ENCODE measurements around the gene CDK5. TPM values are rescaled to one million over a fixed set of nuclear protein-coding genes. Genes with fewer than 3 reads are reported as not detected.
A peak's percentile ranks its signal among the peaks of the same experiment; 100 is the strongest.

CDK5 gene
- total RNA-seq, 1 experiment from 2014 or later: 19.8 TPM

GRCh38 chr7:151064454-151064853 lies 6.8 kb upstream of the CDK5 start:
- CTCF ChIA-PET: no interaction called here
- intact Hi-C loops (cut with micrococcal nuclease): no loop called here
- Histone ChIP-seq H3K79me2 (ENCODE audit: insufficient read depth, low read length) (peaks cover 79% of the 10 kb centered on the region), H3K9me3 (ENCODE audit: control insufficient read depth in 1 of 2, insufficient read depth in 1 of 2, low read depth in 1 of 2, low read length in 2 of 2) (no peaks in the 10 kb centered on the region), H3K27me3 (ENCODE audit: insufficient read depth, low read length) (no peaks in the 10 kb centered on the region), H3K9me2 (ENCODE audit: insufficient read depth) (no peaks in the 10 kb centered on the region), H2AFZ (ENCODE audit: low read depth, low read length, poor library complexity, severe bottlenecking) (no peak overlapping the region), H3K27ac (ENCODE audit: low read depth, low read length) (no peak overlapping the region), H3K4me1 (ENCODE audit: control insufficient read depth in 1 of 2, insufficient read depth in 2 of 2, low read length in 2 of 2) (peaks cover 15 to 32% of the 10 kb centered on the region in 2 experiments), H3K9ac (ENCODE audit: low read length) (no peak overlapping the region), H3K4me3 (replicated peaks in 1 of 2; ENCODE audit: low read depth in 1 of 2, low read length in 2 of 2) (no peak overlapping the region), H4K20me1 (ENCODE audit: insufficient read depth) (no peaks in the 10 kb centered on the region), H3K4me2 (ENCODE audit: low read length) (no peak overlapping the region), H3K36me3 (ENCODE audit: control insufficient read depth in 1 of 2, insufficient read depth in 2 of 2, low read length in 2 of 2) (peaks cover 30 to 34% of the 10 kb centered on the region in 2 experiments)
- RAD21 ChIA-PET (ENCODE audit: low non-redundant PET in 1 of 2, low total read pairs in 2 of 2, uncharacterized antibody in 2 of 2, unreplicated experiment in 2 of 2): no interaction called here
- TF ChIP-seq ZFX (IDR thresholded peaks at IDR 0.05): no peak
- no peak for TF ChIP-seq YY1 (IDR thresholded peaks at IDR 0.05; ENCODE audit: extremely low read depth, insufficient replicate concordance, low read depth, low read length)
- TF ChIP-seq MAX (IDR thresholded peaks at IDR 0.05): no peak
- TF ChIP-seq ZBTB33 (IDR thresholded peaks at IDR 0.05; ENCODE audit: extremely low read depth, insufficient replicate concordance, low read length): no peak
- no peak for TF ChIP-seq SRF (IDR thresholded peaks at IDR 0.05; ENCODE audit: low read depth)
- BruUV-seq (replicated peaks): no TSS peak
- ATAC-seq: no peak
- DNase-seq (ENCODE audit: low read depth, low spot score): no peak
- POLR2A ChIA-PET: no interaction called here

GRCh38 chr7:151063212-151063561 lies 5.5 kb upstream of the CDK5 start:
- Histone ChIP-seq H3K9me3 (ENCODE audit: control insufficient read depth in 1 of 2, insufficient read depth in 1 of 2, low read depth in 1 of 2, low read length in 2 of 2) (no peaks in the 10 kb centered on the region), H3K27me3 (ENCODE audit: insufficient read depth, low read length) (no peaks in the 10 kb centered on the region), H3K4me2 (ENCODE audit: low read length) (peak overlapping the region; percentile 95), H3K79me2 (ENCODE audit: insufficient read depth, low read length) (peaks cover 72% of the 10 kb centered on the region), H3K4me1 (ENCODE audit: control insufficient read depth in 1 of 2, insufficient read depth in 2 of 2, low read length in 2 of 2) (peaks cover 22 to 43% of the 10 kb centered on the region in 2 experiments), H3K4me3 (replicated peaks in 1 of 2; ENCODE audit: low read depth in 1 of 2, low read length in 2 of 2) (peak overlapping the region; percentile 81 to 90), H3K9me2 (ENCODE audit: insufficient read depth) (no peaks in the 10 kb centered on the region), H2AFZ (ENCODE audit: low read depth, low read length, poor library complexity, severe bottlenecking) (no peak overlapping the region), H3K27ac (ENCODE audit: low read depth, low read length) (peak overlapping the region; percentile 87), H3K9ac (ENCODE audit: low read length) (peak overlapping the region; percentile 91), H3K36me3 (ENCODE audit: control insufficient read depth in 1 of 2, insufficient read depth in 2 of 2, low read length in 2 of 2) (peaks cover 23 to 27% of the 10 kb centered on the region in 2 experiments), H4K20me1 (ENCODE audit: insufficient read depth) (no peaks in the 10 kb centered on the region)
- ChIA-PET RAD21 (ENCODE audit: low non-redundant PET in 1 of 2, low total read pairs in 2 of 2, uncharacterized antibody in 2 of 2, unreplicated experiment in 2 of 2) (interaction anchor here in 1 of 2 experiments (0.6 to 1.4 kb wide), 3 partner anchors 16 to 50 kb away, joined by 3 to 6 read pairs (median 4); partner anchors contain the start of gene ABCB8), POLR2A (interaction anchor here (1.1 to 1.7 kb wide), 5 partner anchors 9 to 54 kb away, joined by 3 to 11 read pairs (median 9); partner anchors contain the start of genes AGAP3, FASTK and TMUB1), CTCF (interaction anchor here (1.4 to 2.1 kb wide), 4 partner anchors 35 to 50 kb away, joined by 3 to 8 read pairs (median 7); partner anchors contain the start of gene ABCB8)
- DNase-seq (ENCODE audit: low read depth, low spot score): no peak
- TF ChIP-seq ZFX (IDR thresholded peaks at IDR 0.05) (no peak), CEBPB (IDR thresholded peaks at IDR 0.05; ENCODE audit: low read depth) (no peak), RAD21 (IDR thresholded peaks at IDR 0.05; ENCODE audit: low read depth) (no peak), EZH2 (IDR thresholded peaks at IDR 0.05) (no peak), JUND (IDR thresholded peaks at IDR 0.05) (no peak), EZH2phosphoT487 (IDR thresholded peaks at IDR 0.05; ENCODE audit: borderline replicate concordance) (no peak), ATF3 (IDR thresholded peaks at IDR 0.05) (no peak), CBX3 (IDR thresholded peaks at IDR 0.05; ENCODE audit: low read depth) (no peak), YY1 (IDR thresholded peaks at IDR 0.05; ENCODE audit: extremely low read depth, insufficient replicate concordance, low read depth, low read length) (no peak), MAX (IDR thresholded peaks at IDR 0.05) (no peak), ELF1 (IDR thresholded peaks at IDR 0.05; ENCODE audit: borderline replicate concordance, low read depth) (no peak), FOSL1 (IDR thresholded peaks at IDR 0.05; ENCODE audit: low read depth) (no peak), POLR2AphosphoS5 (IDR thresholded peaks at IDR 0.05; ENCODE audit: low read depth, low read length) (no peak)
- TF ChIP-seq, protein P1, sequence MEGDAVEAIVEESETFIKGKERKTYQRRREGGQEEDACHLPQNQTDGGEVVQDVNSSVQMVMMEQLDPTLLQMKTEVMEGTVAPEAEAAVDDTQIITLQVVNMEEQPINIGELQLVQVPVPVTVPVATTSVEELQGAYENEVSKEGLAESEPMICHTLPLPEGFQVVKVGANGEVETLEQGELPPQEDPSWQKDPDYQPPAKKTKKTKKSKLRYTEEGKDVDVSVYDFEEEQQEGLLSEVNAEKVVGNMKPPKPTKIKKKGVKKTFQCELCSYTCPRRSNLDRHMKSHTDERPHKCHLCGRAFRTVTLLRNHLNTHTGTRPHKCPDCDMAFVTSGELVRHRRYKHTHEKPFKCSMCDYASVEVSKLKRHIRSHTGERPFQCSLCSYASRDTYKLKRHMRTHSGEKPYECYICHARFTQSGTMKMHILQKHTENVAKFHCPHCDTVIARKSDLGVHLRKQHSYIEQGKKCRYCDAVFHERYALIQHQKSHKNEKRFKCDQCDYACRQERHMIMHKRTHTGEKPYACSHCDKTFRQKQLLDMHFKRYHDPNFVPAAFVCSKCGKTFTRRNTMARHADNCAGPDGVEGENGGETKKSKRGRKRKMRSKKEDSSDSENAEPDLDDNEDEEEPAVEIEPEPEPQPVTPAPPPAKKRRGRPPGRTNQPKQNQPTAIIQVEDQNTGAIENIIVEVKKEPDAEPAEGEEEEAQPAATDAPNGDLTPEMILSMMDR (IDR thresholded peaks at IDR 0.05 in 2 of 3, conservative IDR thresholded peaks at IDR 0.05 in 1 of 3; ENCODE audit: borderline replicate concordance in 1 of 3, insufficient read depth in 1 of 3, low read depth in 2 of 3, low read length in 2 of 3): no peak
- intact Hi-C loops (cut with micrococcal nuclease): no loop called here
- ATAC-seq: no peak
- no TSS peak for BruUV-seq (replicated peaks)

Measured in HCT116 (cell line).